Naive B cell (primary cell): ENCODE results near the gene N4BP2L2. TPM values are rescaled to one million over a fixed set of nuclear protein-coding genes. Genes with fewer than 3 reads are reported as not detected.
"Not testable (repeated sequence)": the region's sequence is repeated elsewhere in the genome, so short reads cannot be mapped to it uniquely, and the experiment has no call there.

Experiments used
- ATAC-seq, 2 donors: fragments of 150-1000 bp; cut with Tn5 transposase; 2 replicates each; pipeline ENCODE4 v1.10.0; 2021; ENCODE audit warnings: low read depth in 2 of 2, mild to moderate bottlenecking in 2 of 2, moderate library complexity in 2 of 2
- DNase-seq: peaks from one replicate; pipeline ENCODE4 v3.0.0; 2022
- H3K27ac Mint-ChIP-seq, 6 donors: one replicate each; pipeline ENCODE4 v1.8.0; 2020 to 2022; ENCODE audit warnings: mild to moderate bottlenecking in 6 of 6, mixed read lengths in 6 of 6, moderate library complexity in 5 of 6, inconsistent platforms in 2 of 6
- H3K27me3 Mint-ChIP-seq, 3 donors: one replicate each; pipeline ENCODE4 v1.8.0; 2021 to 2022; ENCODE audit warnings: mixed read lengths in 3 of 3, mild to moderate bottlenecking in 1 of 3
- H3K36me3 Mint-ChIP-seq, 2 donors: one replicate each; pipeline ENCODE4 v1.8.0; 2020 to 2022; ENCODE audit warnings: mixed read lengths in 2 of 2, inconsistent platforms in 1 of 2, mild to moderate bottlenecking in 1 of 2
- H3K4me1 Mint-ChIP-seq, 3 donors: one replicate each; pipeline ENCODE4 v1.8.0; 2020 to 2022; ENCODE audit warnings: mixed read lengths in 3 of 3, inconsistent platforms in 1 of 3, mild to moderate bottlenecking in 1 of 3, moderate library complexity in 1 of 3
- H3K4me3 Mint-ChIP-seq, 8 donors: one replicate each; pipeline ENCODE4 v1.8.0; 2020 to 2022; ENCODE audit warnings: mild to moderate bottlenecking in 8 of 8, mixed read lengths in 8 of 8, moderate library complexity in 8 of 8, inconsistent platforms in 2 of 8
- H3K9me3 Mint-ChIP-seq, 7 donors: one replicate each; pipeline ENCODE4 v1.8.0; 2020 to 2022; ENCODE audit warnings: mixed read lengths in 7 of 7, mild to moderate bottlenecking in 5 of 7, inconsistent platforms in 2 of 7, moderate library complexity in 1 of 7
- polyA plus RNA-seq, 6 donors: library from polyadenylated mRNA; unstranded; fragments of 300-500 nt; fragmentation: Illumina TruSeq; gene quantifications; one replicate each; pipeline ENCODE4 v1.2.3, GENCODE V29; 2021; ENCODE audit warnings: low read depth in 6 of 6

The N4BP2L2 gene
- polyA plus RNA-seq = 100 to 1,000 TPM; 164 to 230 (median 195) TPM

DNA sequence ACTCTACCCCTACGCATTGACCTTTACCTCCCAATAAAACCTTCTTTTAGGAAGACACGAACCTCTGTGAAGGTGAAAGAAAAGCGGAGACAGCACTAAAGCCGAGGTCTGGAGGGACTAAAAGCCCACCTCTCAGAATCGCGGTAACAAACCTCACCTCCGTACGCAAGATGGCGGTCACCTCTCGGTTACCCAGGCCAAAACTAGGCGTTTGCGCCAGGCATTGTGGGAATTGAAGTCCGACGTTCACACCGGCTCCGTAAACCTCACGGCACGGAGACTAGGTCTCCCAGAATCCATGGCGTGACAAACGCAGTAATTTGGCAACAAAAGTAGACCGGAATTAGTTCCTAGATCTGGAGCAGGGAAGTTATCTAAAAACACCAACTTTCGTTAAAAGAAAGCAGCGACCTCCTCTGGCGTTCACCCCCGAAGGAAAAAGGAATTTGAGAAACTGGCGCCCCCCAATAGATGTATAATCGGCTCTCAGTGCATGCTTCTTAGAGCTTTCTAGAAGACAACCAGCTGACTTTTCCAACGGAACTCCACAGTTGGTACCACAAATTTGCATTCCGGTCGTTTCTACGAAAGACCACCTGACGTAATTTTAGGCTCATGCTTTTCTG lies at the start of gene N4BP2L2:
Gene N4BP2L2 (minus strand): TSS at position 175 of the 626 bp plus-strand sequence. CDS start 1,768 bp downstream, outside the sequence.
- peak within 1 kb of the TSS; percentile 94 to 100 (median 99) for H3K4me3 Mint-ChIP-seq
- DNase-seq = peak; percentile 89
- ATAC-seq = peak; percentile 90 to 91
- peaks cover 32 to 49% (median 41%) of the 10 kb centered on the region in 3 donors for H3K4me1 Mint-ChIP-seq
- peaks cover 18 to 21% of the 10 kb centered on the region in 2 donors for H3K36me3 Mint-ChIP-seq
- H3K9me3 Mint-ChIP-seq = no peaks in the 10 kb centered on the region
- peak within 1 kb of the TSS; percentile 98 to 100 (median 100) for H3K27ac Mint-ChIP-seq
- no peaks in the 10 kb centered on the region for H3K27me3 Mint-ChIP-seq

DNA sequence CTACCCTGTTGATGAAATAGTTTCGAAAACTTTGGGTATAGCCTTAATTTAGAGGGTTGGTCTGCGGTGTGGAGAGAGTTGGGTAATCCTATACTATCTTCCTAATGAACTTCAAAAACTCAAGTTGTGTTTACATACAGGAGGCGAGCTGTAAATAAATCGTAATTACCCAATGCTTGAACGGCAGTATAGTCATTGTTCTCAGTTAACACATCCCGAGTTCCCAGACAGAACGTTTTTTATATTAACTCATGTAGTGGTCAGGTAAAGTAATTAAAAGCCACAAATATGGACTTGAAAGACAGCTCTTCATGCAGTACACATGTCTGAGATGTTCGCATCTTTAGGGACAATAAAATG lies 49.2 kb upstream of the N4BP2L2 start:
- peaks cover 0 to 6% (median 0%) of the 10 kb centered on the region in 3 donors for H3K27me3 Mint-ChIP-seq
- H3K4me1 Mint-ChIP-seq = peaks cover 32 to 56% (median 52%) of the 10 kb centered on the region in 3 donors
- no peak for DNase-seq
- no peaks in the 10 kb centered on the region for H3K36me3 Mint-ChIP-seq
- H3K27ac Mint-ChIP-seq = peak overlapping the region; percentile 69 to 97 (median 95)
- H3K4me3 Mint-ChIP-seq = peak overlapping the region; percentile 93 to 99 (median 96)
- no peaks in the 10 kb centered on the region for H3K9me3 Mint-ChIP-seq
- no peak for ATAC-seq

DNA sequence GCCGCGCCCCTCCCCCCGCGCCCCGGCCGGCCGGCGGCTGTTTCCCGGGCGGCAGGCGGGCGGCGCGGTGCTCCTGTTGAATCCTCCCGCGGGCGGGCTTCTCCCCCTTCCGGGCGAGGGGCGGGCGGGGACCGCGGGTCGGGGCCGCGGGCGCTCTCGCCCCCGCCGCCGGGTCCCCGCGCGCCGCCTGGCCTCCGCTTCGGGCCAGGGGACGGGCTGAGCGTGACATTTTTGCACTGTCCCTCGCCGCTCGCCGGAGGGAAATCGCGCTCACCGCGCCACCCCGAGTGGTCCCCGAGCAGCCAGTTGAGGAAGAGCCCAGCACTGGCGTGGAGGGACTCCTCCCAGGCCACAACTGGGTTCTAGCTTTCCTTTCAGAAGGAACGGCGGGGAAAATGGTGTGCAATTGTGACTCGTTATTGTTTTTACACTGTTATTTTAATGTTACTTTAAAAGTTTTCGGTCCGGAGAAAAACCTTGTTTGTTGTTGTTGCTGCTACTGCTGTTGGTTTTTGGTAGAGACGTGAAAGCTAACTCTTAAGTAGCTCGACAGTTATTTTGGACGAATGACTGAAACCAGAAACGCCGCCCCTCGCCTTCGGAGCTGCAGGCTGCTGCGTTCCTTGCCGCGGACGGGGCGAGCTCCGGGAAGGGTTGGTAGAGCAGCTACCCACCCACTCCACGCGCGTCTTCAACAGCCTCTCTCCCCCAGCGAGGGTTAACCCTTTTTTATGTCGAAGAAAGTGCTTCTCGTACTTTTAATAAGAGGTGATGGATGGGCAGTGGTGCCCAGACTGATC lies 48.6 kb upstream of the N4BP2L2 start:
- peaks cover 0 to 9% (median 0%) of the 10 kb centered on the region in 3 donors for H3K27me3 Mint-ChIP-seq
- H3K27ac Mint-ChIP-seq = peak overlapping the region; percentile 89 to 98 (median 96)
- ATAC-seq (peak; percentile 16 to 29), DNase-seq (peak; percentile 58)
- H3K4me1 Mint-ChIP-seq = peaks cover 26 to 51% (median 46%) of the 10 kb centered on the region in 3 donors
- no peaks in the 10 kb centered on the region for H3K36me3 Mint-ChIP-seq
- H3K9me3 Mint-ChIP-seq = no peaks in the 10 kb centered on the region
- peak overlapping the region; percentile 93 to 99 (median 96) for H3K4me3 Mint-ChIP-seq

DNA sequence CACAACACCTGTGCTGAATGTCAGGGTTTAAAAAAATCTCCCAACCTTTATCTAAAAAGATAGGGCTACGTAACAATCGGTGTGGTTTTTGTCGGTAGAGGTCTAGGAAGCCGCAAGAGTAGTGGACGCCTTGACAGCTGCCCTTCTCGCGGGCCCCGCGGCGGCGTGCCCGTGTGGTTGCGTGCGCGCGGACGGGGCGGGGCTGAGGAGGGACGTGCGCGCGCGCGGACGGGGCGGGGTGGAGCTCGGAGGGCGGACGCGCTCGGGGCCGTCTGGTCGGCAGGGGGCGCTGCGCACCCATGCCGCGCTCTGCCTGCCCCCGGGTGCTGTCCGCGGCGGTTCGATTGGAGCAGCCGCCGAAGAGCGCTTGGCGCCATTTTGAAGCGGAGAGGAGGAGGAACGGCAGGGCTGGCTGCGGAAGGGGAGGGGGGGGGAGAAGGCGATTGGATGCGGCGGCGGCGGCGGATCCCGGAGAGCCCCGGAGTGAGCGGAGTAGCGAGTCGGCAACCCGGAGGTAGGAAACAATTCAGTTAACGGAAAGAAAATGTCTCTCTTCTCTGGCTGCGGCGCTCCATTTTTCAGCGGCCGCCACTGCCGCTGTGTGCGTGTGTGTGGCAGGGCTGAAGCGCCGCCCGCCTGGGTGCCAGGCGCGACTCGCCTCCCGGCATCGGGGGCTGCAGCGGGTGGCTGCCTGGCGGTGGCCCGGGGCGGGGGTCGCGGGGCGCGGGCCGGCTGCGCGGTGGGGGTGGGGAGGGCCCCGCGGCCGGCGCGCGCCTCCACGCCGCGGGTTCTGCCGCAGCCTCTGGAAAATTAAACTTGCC lies 47.7 kb upstream of the N4BP2L2 start, which contains the start of gene PDS5B:
Gene PDS5B (plus strand): TSS at position 373 of the 821 bp plus-strand sequence. CDS start 62,321 bp downstream, outside the sequence.
- Mint-ChIP-seq H3K4me3 (peak within 1 kb of the TSS; percentile 93 to 99 (median 96)), H3K36me3 (no peaks in the 10 kb centered on the region), H3K4me1 (peaks cover 22 to 41% (median 39%) of the 10 kb centered on the region in 3 donors), H3K27ac (peak within 1 kb of the TSS; percentile 93 to 98 (median 96)), H3K9me3 (no peaks in the 10 kb centered on the region), H3K27me3 (peaks cover 0 to 11% (median 0%) of the 10 kb centered on the region in 3 donors)
- peak; percentile 96 for DNase-seq
- peak; percentile 86 for ATAC-seq

DNA sequence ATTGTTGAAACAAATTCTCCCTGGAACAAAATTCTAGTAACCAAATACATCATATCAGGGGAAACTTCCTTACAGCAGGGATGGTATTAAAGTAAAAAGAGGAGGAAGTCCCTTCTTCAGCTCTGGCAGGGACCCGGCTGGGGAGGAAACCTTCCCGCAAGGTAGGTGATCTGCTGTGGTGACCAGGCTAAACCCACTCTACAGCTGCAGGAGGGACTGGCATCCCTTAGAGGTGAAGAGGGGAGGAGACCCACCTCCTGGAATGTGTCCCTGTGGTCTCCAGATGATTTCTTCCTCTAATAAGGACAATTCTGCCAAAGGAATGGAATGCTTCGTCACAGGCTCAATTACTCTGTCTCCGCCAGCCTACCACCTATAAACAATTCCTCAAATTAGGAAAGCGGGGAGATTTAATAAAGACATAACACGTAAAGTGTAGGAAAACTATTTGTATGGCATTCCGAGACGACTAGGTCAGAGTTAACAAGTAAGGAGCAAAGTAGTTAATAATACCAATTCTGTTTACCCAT lies 47.0 kb upstream of the N4BP2L2 start:
- Mint-ChIP-seq H3K4me1 (peaks cover 20 to 39% (median 35%) of the 10 kb centered on the region in 3 donors), H3K27ac (peak overlapping the region; percentile 45 to 93 (median 70)), H3K36me3 (no peaks in the 10 kb centered on the region), H3K27me3 (peaks cover 0 to 11% (median 0%) of the 10 kb centered on the region in 3 donors), H3K4me3 (peak overlapping the region; percentile 79 to 93 (median 90)), H3K9me3 (no peaks in the 10 kb centered on the region)
- ATAC-seq = no peak
- DNase-seq = peak; percentile 10

DNA sequence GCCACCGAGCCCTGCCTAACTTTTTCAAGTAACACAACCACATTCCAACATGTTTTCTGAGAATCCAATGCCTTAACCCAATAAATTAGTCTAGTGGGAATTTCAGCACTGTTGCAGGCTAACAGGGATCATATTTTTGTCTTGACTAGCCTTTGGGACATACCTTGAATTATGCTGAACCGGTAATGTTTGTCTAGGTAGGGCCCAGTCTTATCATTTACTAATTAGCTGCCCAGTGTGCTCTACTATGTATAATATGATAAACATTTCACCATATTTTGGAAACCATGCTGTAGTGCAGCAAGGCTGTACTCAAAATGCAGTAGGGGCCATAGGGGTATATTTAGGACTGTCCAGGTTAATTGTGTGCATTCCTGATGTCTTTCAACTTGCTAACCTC lies 44.4 kb upstream of the N4BP2L2 start:
- Mint-ChIP-seq H3K27ac (no peak overlapping the region), H3K4me3 (no peak overlapping the region), H3K27me3 (peaks cover 0 to 11% (median 0%) of the 10 kb centered on the region in 3 donors), H3K4me1 (peaks cover 7 to 17% (median 13%) of the 10 kb centered on the region in 3 donors), H3K36me3 (no peaks in the 10 kb centered on the region), H3K9me3 (peaks cover 2 to 12% (median 6%) of the 10 kb centered on the region in 7 donors)
- ATAC-seq = no peak
- no peak for DNase-seq

DNA sequence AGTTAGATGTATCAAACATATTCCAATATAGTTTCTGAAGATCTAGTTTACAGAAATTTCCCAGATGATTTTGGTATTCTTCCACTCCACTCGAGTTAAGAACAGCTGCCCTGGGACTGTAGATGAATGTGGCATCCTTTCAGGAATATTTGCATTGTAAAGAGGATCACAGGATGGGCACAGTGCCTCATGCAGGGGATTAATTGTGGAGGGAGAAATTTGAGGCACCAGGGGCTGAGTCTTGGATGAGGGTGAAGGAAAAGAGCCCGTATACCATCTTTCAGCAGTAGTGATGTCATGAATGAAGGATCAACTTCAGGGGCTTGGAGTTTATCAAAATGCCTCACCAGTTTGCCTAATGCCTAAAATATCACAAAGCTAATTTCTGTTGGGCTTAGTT lies 43.7 kb upstream of the N4BP2L2 start:
- ATAC-seq (no peak), DNase-seq (no peak)
- Mint-ChIP-seq H3K36me3 (peaks cover 3 to 4% of the 10 kb centered on the region in 2 donors), H3K27ac (no peak overlapping the region), H3K4me3 (no peak overlapping the region), H3K27me3 (peaks cover 0 to 11% (median 0%) of the 10 kb centered on the region in 3 donors), H3K9me3 (peaks cover 4 to 16% (median 11%) of the 10 kb centered on the region in 7 donors), H3K4me1 (peaks cover 0 to 10% (median 6%) of the 10 kb centered on the region in 3 donors)

DNA sequence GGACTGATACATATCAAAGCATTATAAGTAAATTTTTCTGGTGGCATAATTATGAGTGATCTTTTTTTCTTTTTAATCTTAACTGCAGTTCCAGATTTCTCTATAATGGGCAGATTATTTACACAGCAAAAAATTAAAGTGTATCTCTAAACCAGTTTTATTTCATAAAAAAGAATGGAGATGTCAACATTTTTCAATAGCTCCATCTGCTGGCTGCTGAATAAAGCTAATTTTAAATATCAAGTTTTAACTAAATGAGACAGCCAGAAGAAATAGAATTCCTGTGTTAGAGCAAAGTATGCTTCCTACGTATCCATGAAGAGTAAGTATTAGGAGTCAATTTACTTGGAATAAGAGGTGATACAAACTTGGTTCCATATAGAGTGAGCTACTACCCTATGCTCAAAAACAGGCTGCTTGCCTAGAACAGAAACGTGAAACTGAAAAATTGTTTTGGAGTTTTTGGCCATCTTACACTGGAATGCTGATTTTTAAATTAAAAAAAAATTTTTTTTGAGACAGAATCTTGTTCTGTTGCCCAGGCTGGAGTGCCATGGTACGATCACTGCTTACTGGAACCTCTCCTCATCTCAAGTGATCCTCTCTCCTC lies 42.7 kb upstream of the N4BP2L2 start:
- DNase-seq (peak; percentile 12), ATAC-seq (no peak)
- Mint-ChIP-seq H3K36me3 (peaks cover 10 to 11% of the 10 kb centered on the region in 2 donors), H3K4me1 (peaks cover 0 to 9% (median 6%) of the 10 kb centered on the region in 3 donors), H3K27ac (no peak overlapping the region), H3K4me3 (no peak overlapping the region), H3K9me3 (peaks cover 5 to 26% (median 17%) of the 10 kb centered on the region in 7 donors), H3K27me3 (peaks cover 0 to 11% (median 5%) of the 10 kb centered on the region in 3 donors)

DNA sequence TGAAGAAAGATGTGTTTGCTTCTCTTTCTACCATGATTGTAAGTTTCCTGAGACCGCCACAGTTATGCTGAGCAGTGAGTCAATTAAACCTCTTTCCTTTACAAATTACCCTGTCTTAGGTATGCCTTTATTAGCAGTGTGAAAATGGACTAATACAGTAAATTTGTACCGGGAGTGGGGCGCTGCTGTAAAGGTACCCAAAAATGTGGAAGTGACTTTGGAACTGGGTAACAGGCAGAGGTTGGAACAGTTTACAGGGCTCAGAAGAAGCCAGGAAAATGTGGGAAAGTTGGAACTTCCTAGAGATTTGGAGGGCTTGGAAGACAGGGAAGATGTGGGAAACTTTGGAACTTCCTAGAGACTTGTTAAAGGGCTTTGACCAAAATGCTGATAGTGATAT lies 38.4 kb upstream of the N4BP2L2 start:
- H3K27me3 Mint-ChIP-seq = peaks cover 0 to 9% (median under 1%) of the 10 kb centered on the region in 3 donors
- peaks cover 5 to 33% (median 19%) of the 10 kb centered on the region in 7 donors for H3K9me3 Mint-ChIP-seq
- ATAC-seq = no peak
- no peak overlapping the region for H3K4me3 Mint-ChIP-seq
- DNase-seq = no peak
- no peaks in the 10 kb centered on the region for H3K4me1 Mint-ChIP-seq
- no peak overlapping the region for H3K27ac Mint-ChIP-seq
- peaks cover 10 to 11% of the 10 kb centered on the region in 2 donors for H3K36me3 Mint-ChIP-seq

DNA sequence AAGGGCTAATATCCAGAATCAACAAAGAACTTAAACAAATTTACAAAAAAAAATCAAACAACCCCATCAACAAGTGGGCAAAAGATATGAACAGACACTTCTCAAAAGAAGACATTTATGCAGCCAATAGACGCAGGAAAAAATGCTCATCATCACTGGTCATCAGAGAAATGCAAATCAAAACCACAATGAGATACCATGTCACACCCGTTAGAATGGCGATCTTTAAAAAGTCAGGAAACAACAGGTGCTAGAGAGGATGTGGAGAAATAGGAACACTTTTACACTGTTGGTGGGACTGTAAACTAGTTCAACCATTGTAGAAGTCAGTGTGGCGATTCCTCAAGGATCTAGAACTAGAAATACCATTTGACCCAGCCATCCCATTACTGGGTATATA lies 37.1 kb upstream of the N4BP2L2 start:
- Mint-ChIP-seq H3K36me3 (peaks cover 10 to 11% of the 10 kb centered on the region in 2 donors), H3K9me3 (peaks cover 5 to 33% (median 19%) of the 10 kb centered on the region in 7 donors)
- not testable (repeated sequence) for H3K4me1 Mint-ChIP-seq, DNase-seq, H3K27me3 Mint-ChIP-seq, H3K4me3 Mint-ChIP-seq, ATAC-seq, H3K27ac Mint-ChIP-seq

DNA sequence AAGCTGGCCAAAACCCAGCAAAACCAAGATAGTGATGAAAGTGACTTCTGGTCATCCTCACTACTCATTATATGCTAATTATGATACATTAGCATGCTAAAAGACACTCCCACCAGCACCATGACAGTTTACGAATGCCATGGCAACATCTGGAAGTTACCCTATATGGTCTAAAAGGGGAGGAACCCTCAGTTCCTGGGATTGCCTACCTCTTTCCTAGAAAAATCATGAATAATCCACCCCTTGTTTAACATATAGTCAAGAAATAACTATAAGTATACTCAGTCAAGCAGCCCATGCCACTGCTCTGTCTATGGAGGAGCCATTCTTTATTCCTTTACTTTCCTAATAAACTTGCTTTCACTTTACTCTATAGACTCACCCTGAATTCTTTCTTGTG lies 22.2 kb upstream of the N4BP2L2 start:
- H3K27me3 Mint-ChIP-seq, H3K27ac Mint-ChIP-seq, DNase-seq, ATAC-seq, H3K4me3 Mint-ChIP-seq, H3K4me1 Mint-ChIP-seq: not testable (repeated sequence)
- peaks cover 4 to 28% (median 22%) of the 10 kb centered on the region in 7 donors for H3K9me3 Mint-ChIP-seq
- peaks cover 13 to 18% of the 10 kb centered on the region in 2 donors for H3K36me3 Mint-ChIP-seq

DNA sequence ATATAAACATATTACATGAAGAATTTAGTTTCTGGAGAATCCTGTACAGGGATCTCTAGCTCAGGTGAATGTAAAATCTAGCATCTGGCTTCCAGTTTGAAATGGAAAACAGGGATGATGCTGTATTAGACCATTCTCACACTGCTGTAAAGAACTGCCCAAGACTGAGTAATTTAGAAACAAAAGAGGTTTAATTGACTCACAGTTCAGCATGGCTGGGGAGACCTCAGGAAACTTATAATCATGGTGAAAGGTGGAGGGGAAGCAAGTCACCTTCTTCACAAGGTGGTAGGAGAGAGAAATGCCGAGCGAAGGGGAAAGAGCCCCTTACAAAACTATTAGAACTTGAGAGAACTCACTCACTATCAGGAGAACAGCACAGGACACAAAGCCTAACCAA lies 17.0 kb upstream of the N4BP2L2 start:
- no peak overlapping the region for H3K4me3 Mint-ChIP-seq
- no peak for DNase-seq
- ATAC-seq = no peak
- H3K4me1 Mint-ChIP-seq = no peaks in the 10 kb centered on the region
- H3K27ac Mint-ChIP-seq = no peak overlapping the region
- H3K36me3 Mint-ChIP-seq = peaks cover 3 to 12% of the 10 kb centered on the region in 2 donors
- H3K9me3 Mint-ChIP-seq = peaks cover 2 to 8% (median 4%) of the 10 kb centered on the region in 7 donors
- peaks cover 3 to 13% (median 6%) of the 10 kb centered on the region in 3 donors for H3K27me3 Mint-ChIP-seq
